OCI-LY3 (cell line): ENCODE data around the gene ADAMTS2.

ENCODE experiments used
- H2AFZ ChIP-seq: fragments of 200-600, 300-600 bp; shearing (Covaris generic); 2 replicates; pipeline ENCODE4 v1.6.0; 2014; ENCODE audit warnings: antibody characterized with exemption, low read depth, low read length
- H3K27ac ChIP-seq: fragments of 200-600, 300-600 bp; sonication (generic); 2 replicates; pipeline ENCODE4 v1.5.1; 2014; ENCODE audit warnings: mild to moderate bottlenecking, low read length, moderate library complexity, mixed read lengths
- H3K27me3 ChIP-seq: fragments of 200-600, 300-600 bp; sonication (generic); 2 replicates; pipeline ENCODE4 v1.6.1; 2014; ENCODE audit warnings: low read depth, low read length, mixed read lengths
- H3K36me3 ChIP-seq: fragments of 200-600, 300-600 bp; sonication (generic); replicated peaks from 2 replicates; pipeline ENCODE3; 2014; ENCODE audit warnings: low read depth, low read length, mixed read lengths
- H3K4me1 ChIP-seq: fragments of 300-600, 200-600 bp; sonication (generic); 2 replicates; pipeline ENCODE4 v1.6.1; 2014; ENCODE audit warnings: low read length, mixed read lengths
- H3K4me2 ChIP-seq: fragments of 200-600, 300-600 bp; sonication (generic); 2 replicates; pipeline ENCODE4 v1.6.1; 2014; ENCODE audit warnings: low read length, mixed read lengths
- H3K4me3 ChIP-seq: fragments of 300-600, 200-600 bp; sonication (generic); 2 replicates; pipeline ENCODE4 v1.5.1; 2014; ENCODE audit warnings: antibody characterized with exemption, mild to moderate bottlenecking, low read length, moderate library complexity
- H3K79me2 ChIP-seq: fragments of 300-600, 200-600 bp; shearing (Covaris generic); 2 replicates; pipeline ENCODE4 v1.6.1; 2014; ENCODE audit warnings: mild to moderate bottlenecking, low read length, mixed read lengths
- H3K9ac ChIP-seq: fragments of 300-600, 200-600 bp; shearing (Covaris generic); 2 replicates; pipeline ENCODE4 v1.6.0; 2014; ENCODE audit warnings: mild to moderate bottlenecking, low read length, moderate library complexity
- H3K9me3 ChIP-seq: fragments of 200-600, 300-600 bp; shearing (Covaris generic); 2 replicates; pipeline ENCODE4 v1.6.1; 2014; ENCODE audit warnings: low read length, mixed read lengths; ENCODE audit not compliant: insufficient read depth
- H4K20me1 ChIP-seq: fragments of 200-600, 300-600 bp; sonication (generic); 2 replicates; pipeline ENCODE4 v1.6.1; 2016; ENCODE audit warnings: low read length, mixed read lengths; ENCODE audit not compliant: insufficient read depth
- EZH2phosphoT487 ChIP-seq: fragments of 200-600 bp; shearing (Covaris generic); IDR thresholded peaks from 2 replicates; pipeline ENCODE4 v1.6.1; 2018; ENCODE audit warnings: antibody characterized with exemption, mixed run types, low read depth
- TF ChIP-seq, protein P1 (sequence below): fragments of 200-600, 300-600 bp; sonication (generic); IDR thresholded peaks from 2 replicates; pipeline ENCODE4 v1.5.1; 2014; ENCODE audit warnings: antibody characterized with exemption, low read length, low read depth

ADAMTS2 gene

DNA sequence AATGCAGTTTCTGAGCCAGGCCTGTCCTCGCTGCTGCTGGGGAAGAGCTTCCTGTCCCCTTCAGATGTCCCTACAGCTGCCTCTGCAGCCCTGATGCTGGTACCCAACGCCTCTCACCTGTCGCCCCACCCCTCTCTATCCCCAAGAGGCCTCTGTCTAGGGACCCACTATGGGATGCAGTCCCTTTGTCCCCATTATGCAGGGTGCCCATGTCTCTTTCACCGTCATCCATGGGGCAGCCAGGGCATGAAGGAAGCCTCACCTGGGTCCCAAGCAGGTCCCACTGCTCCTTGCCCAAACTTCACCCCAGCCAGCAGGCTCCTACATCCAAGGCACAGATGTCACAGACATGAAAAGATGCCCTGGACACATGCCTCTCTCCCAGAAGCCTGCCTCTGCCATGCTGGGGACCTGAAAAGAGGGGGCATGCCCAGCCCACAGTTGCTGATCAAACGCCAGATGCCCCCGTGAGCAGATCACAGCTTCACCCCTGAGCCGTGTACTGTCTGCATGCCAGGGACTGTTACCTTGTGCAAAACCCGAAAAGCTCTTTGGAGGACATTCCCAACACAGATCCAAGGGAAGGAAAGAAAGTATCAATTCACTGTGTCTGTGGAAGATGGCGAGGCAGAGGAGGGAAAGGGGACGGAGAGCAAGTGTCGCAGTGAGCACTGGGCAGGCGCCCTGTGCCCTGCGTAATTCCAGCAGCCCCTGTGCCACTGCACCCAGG is 81.0 kb downstream of the ADAMTS2 start:
- Histone ChIP-seq H3K79me2 (no peaks in the 10 kb centered on the region), H3K4me3 (no peak overlapping the region), H3K9me3 (no peaks in the 10 kb centered on the region), H3K36me3 (no peaks in the 10 kb centered on the region), H4K20me1 (no peaks in the 10 kb centered on the region), H3K27ac (no peak overlapping the region), H3K27me3 (no peaks in the 10 kb centered on the region), H3K4me1 (no peaks in the 10 kb centered on the region), H3K9ac (no peak overlapping the region), H2AFZ (no peak overlapping the region), H3K4me2 (no peak overlapping the region)
- TF ChIP-seq, protein P1, sequence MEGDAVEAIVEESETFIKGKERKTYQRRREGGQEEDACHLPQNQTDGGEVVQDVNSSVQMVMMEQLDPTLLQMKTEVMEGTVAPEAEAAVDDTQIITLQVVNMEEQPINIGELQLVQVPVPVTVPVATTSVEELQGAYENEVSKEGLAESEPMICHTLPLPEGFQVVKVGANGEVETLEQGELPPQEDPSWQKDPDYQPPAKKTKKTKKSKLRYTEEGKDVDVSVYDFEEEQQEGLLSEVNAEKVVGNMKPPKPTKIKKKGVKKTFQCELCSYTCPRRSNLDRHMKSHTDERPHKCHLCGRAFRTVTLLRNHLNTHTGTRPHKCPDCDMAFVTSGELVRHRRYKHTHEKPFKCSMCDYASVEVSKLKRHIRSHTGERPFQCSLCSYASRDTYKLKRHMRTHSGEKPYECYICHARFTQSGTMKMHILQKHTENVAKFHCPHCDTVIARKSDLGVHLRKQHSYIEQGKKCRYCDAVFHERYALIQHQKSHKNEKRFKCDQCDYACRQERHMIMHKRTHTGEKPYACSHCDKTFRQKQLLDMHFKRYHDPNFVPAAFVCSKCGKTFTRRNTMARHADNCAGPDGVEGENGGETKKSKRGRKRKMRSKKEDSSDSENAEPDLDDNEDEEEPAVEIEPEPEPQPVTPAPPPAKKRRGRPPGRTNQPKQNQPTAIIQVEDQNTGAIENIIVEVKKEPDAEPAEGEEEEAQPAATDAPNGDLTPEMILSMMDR = no peak
- no peak for TF ChIP-seq EZH2phosphoT487

DNA sequence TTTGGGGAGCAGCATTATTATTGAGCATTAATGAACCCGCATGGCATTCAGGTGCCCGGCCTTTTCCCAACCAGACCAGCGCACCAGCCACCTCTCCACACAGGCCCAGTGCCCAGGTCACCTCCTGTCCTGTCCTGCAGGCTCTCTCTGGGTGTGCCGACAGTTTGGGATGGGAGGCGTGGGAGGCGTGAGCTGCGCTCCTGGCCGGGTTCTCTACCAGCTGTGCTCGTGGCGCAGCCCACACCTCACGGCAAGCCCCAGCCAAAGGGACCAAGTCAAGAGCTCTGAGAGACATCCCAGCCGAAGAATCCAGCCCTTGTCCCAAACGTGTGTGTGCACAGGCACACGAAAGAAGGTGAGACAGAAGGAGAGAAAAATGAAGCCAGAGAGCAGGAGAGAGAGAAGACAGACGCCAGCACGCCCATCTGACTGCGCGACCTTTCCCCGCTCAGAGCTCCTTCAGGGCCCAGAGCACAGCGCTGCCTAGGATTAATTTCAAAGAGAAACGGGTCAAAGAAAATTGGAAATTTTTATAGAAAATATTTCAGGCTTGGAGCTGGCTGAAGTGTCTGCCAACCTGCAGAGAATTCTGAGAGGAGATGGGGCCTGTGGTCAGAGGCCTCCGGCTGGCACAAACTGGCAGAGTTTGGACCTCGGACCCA is 81.7 kb downstream of the ADAMTS2 start:
- Histone ChIP-seq H3K79me2 (no peaks in the 10 kb centered on the region), H3K27ac (no peak overlapping the region)
- TF ChIP-seq, protein P1 = no peak
- no peak for TF ChIP-seq EZH2phosphoT487

DNA sequence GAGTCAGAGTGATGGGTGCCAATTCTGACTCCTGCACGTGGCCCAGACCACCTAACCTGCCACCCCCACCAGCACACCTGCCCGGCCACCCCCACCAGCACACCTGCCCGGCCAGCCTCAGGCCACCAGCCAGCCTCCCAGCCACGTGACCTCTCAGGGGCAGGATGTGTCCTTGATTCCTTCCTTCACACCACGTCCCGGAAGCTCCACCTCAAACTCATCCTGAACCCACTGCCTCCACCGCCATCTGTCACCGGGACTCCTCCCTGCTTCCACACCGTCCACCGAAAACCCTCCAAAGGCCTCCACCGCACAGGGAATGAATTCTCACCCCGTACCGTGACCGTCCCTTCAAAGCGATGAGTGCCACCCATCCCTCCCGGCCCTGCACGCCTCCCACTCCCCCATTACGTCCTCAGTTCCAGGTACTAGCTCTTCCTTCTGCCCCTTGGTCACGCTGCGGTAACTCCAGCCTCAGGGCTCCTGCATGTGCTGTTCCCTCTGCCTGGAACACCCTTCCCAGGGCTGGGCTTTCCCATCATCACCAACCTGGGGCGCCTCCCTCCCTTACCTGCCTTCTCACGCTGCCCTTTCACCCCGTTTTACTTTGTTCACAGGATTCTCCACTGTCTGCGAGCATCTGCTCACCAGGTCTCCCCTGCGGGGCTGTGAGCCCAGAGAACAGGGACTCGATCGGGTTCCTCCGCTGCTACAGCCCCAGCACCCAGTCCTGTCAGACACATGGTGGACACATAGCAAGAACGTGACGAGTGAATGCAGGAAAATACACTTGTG is 82.9 kb downstream of the ADAMTS2 start:
- Histone ChIP-seq H3K4me2 (no peak overlapping the region), H3K4me1 (no peaks in the 10 kb centered on the region), H2AFZ (no peak overlapping the region), H3K27ac (no peak overlapping the region), H3K9me3 (no peaks in the 10 kb centered on the region), H3K79me2 (no peaks in the 10 kb centered on the region), H3K36me3 (no peaks in the 10 kb centered on the region), H3K9ac (no peak overlapping the region), H3K27me3 (no peaks in the 10 kb centered on the region), H3K4me3 (no peak overlapping the region), H4K20me1 (no peaks in the 10 kb centered on the region)
- TF ChIP-seq, protein P1 = no peak
- no peak for TF ChIP-seq EZH2phosphoT487

More for the DNA sequence above, 81.7 kb downstream of the ADAMTS2 start:
- Histone ChIP-seq H3K4me2 (no peak overlapping the region), H4K20me1 (no peaks in the 10 kb centered on the region), H3K27me3 (no peaks in the 10 kb centered on the region), H3K9ac (no peak overlapping the region), H3K4me3 (no peak overlapping the region), H3K9me3 (no peaks in the 10 kb centered on the region), H2AFZ (no peak overlapping the region), H3K4me1 (no peaks in the 10 kb centered on the region), H3K36me3 (no peaks in the 10 kb centered on the region)
